ENCODE measurements around the gene RCBTB2. TPM values are rescaled to one million over a fixed set of nuclear protein-coding genes. Genes with fewer than 3 reads are reported as not detected.
A peak's percentile ranks its signal among the peaks of the same experiment; 100 is the strongest.
"Not testable (repeated sequence)": the region's sequence is repeated elsewhere in the genome, so short reads cannot be mapped to it uniquely, and the experiment has no call there.

RCBTB2 gene
- total RNA-seq, 4 donors from 2014 or later = 5.2 to 8.1 (median 6.1) TPM

DNA sequence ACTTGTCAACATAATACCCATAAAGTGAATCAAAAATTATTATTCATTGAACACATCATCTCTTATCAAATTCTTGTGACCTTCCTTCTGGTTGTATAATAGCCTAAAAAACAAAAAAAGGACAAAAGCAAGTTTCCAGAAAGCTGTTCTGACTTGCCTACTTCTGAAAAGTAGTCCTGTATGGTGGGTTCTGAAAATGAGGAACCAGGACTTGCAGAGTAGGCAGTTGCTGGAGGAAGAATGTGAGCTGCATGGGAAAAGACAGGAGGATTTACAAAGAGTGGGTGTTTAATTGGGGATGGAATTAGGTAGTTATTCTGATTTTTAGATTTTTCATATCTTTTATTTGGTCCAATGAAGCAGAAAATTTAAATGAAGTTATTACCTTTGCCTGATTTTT, 56.7 kb downstream of the RCBTB2 start:
- intact Hi-C loops (cut with DNase I; ENCODE audit: low total_unique reads) (no loop called here), in situ Hi-C loops (cut with MboI; ENCODE audit: low pct_ligation_motif_present in 1 of 4, low pct_unique_long_range_greater_than_20kb in 1 of 4, low sequenced_read_pairs in 3 of 4) (no loop called here)
- peaks cover 0 to 5% (median 0%) of the 10 kb centered on the region in 4 donors for H3K36me3 ChIP-seq
- no peaks in the 10 kb centered on the region for H3K9me3 ChIP-seq
- H3K27me3 ChIP-seq = no peaks in the 10 kb centered on the region
- H3K27ac ChIP-seq = peak overlapping the region in 1 of 4 donors; percentile 24
- no peak for TF ChIP-seq POLR2A (IDR thresholded peaks at IDR 0.05)
- TF ChIP-seq, protein P1, sequence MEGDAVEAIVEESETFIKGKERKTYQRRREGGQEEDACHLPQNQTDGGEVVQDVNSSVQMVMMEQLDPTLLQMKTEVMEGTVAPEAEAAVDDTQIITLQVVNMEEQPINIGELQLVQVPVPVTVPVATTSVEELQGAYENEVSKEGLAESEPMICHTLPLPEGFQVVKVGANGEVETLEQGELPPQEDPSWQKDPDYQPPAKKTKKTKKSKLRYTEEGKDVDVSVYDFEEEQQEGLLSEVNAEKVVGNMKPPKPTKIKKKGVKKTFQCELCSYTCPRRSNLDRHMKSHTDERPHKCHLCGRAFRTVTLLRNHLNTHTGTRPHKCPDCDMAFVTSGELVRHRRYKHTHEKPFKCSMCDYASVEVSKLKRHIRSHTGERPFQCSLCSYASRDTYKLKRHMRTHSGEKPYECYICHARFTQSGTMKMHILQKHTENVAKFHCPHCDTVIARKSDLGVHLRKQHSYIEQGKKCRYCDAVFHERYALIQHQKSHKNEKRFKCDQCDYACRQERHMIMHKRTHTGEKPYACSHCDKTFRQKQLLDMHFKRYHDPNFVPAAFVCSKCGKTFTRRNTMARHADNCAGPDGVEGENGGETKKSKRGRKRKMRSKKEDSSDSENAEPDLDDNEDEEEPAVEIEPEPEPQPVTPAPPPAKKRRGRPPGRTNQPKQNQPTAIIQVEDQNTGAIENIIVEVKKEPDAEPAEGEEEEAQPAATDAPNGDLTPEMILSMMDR (IDR thresholded peaks at IDR 0.05) = no peak
- TF ChIP-seq POLR2AphosphoS5 (IDR thresholded peaks at IDR 0.05) = no peak
- no peak for TF ChIP-seq EP300 (IDR thresholded peaks at IDR 0.05; ENCODE audit: low read depth)
- no peak for DNase-seq
- H3K4me1 ChIP-seq = no peaks in the 10 kb centered on the region
- no peak overlapping the region for H3K4me3 ChIP-seq

DNA sequence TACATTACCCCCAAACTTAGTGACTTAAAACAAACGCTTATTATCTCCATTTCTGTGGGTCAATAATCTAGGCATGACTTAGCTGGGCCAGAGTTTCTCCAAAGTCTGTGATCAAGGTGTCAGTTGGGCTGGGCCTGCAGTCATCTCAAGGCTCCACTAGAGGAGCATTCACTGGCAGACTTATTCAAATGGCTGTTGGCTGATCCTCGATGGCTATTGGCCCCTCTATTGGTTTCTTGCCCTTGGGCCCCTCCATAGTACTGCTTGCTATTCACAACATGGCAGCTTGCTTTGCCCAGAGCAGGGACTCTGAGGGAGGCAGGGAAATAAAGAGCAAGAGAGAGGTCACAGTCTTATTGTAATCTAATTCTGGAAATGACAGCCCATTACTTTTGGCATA, 57.6 kb downstream of the RCBTB2 start:
- Histone ChIP-seq H3K9me3 (no peaks in the 10 kb centered on the region), H3K27ac (no peak overlapping the region), H3K36me3 (peaks cover 0 to 2% (median 0%) of the 10 kb centered on the region in 4 donors), H3K27me3 (no peaks in the 10 kb centered on the region), H3K4me1 (no peaks in the 10 kb centered on the region), H3K4me3 (no peak overlapping the region)
- no peak for DNase-seq
- intact Hi-C loops (cut with DNase I; ENCODE audit: low total_unique reads) = no loop called here
- 89% methylated on average over 1 to 2 of the region's 2 CpGs for WGBS, 2 donors (ENCODE audit: low coverage in 1 of 2)
- TF ChIP-seq EP300 (IDR thresholded peaks at IDR 0.05; ENCODE audit: low read depth) = no peak
- in situ Hi-C loops (cut with MboI; ENCODE audit: low pct_ligation_motif_present in 1 of 4, low pct_unique_long_range_greater_than_20kb in 1 of 4, low sequenced_read_pairs in 3 of 4) = no loop called here

DNA sequence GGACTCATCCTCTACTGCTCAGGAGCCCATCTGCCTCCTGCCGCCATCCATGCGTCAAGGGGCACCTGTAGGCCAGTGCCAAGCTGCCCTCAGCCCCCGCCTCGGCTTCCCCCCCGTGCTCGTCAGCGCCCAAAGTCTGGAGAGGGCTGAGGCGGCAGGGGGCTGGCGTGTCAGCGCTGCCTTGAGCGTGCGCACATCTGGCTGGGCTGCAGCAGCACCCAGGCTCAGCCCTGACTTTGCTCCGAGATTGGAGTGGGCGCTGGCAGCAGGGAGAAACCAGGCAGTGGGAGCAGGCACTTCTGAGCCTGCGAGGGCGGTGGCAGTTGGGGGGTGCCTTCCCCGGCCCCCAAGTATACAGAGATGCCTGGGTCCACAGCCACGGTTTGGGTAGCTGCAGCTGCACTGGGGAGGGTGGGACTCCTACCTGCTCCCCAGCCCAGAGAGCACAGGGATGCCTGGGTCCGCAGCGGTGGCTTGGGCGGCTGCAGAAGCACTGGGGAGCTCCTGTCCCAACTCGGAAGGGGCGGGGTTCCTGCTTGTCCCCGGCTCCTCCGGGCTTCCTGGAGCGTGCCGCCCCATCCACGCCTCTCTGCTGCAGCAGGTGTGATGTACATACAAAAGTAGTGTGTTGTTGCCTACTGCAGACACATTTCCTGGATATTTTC, 75.2 kb downstream of the RCBTB2 start:
- Histone ChIP-seq H3K4me1 (no peaks in the 10 kb centered on the region), H3K27me3 (no peaks in the 10 kb centered on the region), H3K36me3 (peaks cover 0 to 11% (median 2%) of the 10 kb centered on the region in 4 donors), H3K9me3 (no peaks in the 10 kb centered on the region), H3K4me3 (no peak overlapping the region), H3K27ac (no peak overlapping the region)
- in situ Hi-C loops (cut with MboI; ENCODE audit: low pct_ligation_motif_present in 1 of 4, low pct_unique_long_range_greater_than_20kb in 1 of 4, low sequenced_read_pairs in 3 of 4) (no loop called here), intact Hi-C loops (cut with DNase I; ENCODE audit: low total_unique reads) (no loop called here)
- TF ChIP-seq, protein P1 (IDR thresholded peaks at IDR 0.05) = no peak
- TF ChIP-seq POLR2AphosphoS5 (IDR thresholded peaks at IDR 0.05) (no peak), EP300 (IDR thresholded peaks at IDR 0.05; ENCODE audit: low read depth) (no peak), POLR2A (IDR thresholded peaks at IDR 0.05) (no peak)
- 95% methylated on average over 23 of the region's 28 CpGs; no CpG with 5 or more reads in 1 of the 2 donors for WGBS, 2 donors (ENCODE audit: low coverage in 1 of 2)
- DNase-seq = no peak

DNA sequence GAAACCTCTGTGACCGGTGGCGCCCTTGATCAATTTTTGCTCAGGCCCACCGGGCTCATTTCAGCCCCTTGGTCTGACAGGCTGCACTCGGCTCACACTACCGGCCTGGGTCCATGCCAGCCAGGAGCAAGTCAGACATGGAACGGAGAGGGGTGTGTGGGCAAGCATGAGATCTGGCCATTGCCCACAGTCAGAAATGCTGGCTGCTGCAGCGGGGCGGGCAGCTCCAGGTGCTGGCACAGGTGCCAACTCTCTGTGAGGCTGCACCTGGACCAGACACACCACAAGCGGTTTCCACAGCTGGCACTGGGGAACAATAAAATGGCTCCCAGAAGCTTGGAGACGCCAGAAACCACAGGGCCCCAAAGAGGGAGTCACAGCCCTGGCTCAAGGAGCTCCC, 76.3 kb downstream of the RCBTB2 start:
- peaks cover 0 to 11% (median 2%) of the 10 kb centered on the region in 4 donors for H3K36me3 ChIP-seq
- no peaks in the 10 kb centered on the region for H3K9me3 ChIP-seq
- H3K4me1 ChIP-seq = no peaks in the 10 kb centered on the region
- H3K27me3 ChIP-seq = no peaks in the 10 kb centered on the region
- TF ChIP-seq POLR2A (IDR thresholded peaks at IDR 0.05) (no peak), EP300 (IDR thresholded peaks at IDR 0.05; ENCODE audit: low read depth) (no peak), POLR2AphosphoS5 (IDR thresholded peaks at IDR 0.05) (no peak)
- TF ChIP-seq, protein P1 (IDR thresholded peaks at IDR 0.05) = no peak
- H3K4me3 ChIP-seq = no peak overlapping the region
- in situ Hi-C loops (cut with MboI; ENCODE audit: low pct_ligation_motif_present in 1 of 4, low pct_unique_long_range_greater_than_20kb in 1 of 4, low sequenced_read_pairs in 3 of 4) (no loop called here), intact Hi-C loops (cut with DNase I; ENCODE audit: low total_unique reads) (no loop called here)
- WGBS, 2 donors (ENCODE audit: low coverage in 1 of 2) = 97% methylated on average over 10 of the region's 10 CpGs; no CpG with 5 or more reads in 1 of the 2 donors
- DNase-seq = no peak
- no peak overlapping the region for H3K27ac ChIP-seq

DNA sequence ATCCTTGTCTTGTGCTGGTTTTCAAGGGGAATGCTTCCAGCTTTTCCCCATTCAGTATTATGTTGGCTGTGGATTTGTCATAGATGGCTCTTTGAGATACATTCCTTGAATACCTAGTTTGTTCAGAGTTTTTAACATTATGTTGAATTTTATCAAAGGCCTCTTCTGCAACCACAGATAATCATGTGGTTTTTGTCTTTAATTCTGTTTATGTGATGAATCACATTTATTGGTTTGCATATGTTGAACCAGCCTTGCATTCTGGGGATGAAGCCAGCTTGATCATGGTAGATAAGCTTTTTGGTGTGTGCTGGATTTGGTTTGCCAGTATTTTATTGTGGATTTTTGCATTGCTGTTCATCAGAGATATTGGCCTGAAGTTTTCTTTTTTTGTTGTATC, 81.7 kb downstream of the RCBTB2 start:
- H3K27me3 ChIP-seq; in situ Hi-C loops (cut with MboI; ENCODE audit: low pct_ligation_motif_present in 1 of 4, low pct_unique_long_range_greater_than_20kb in 1 of 4, low sequenced_read_pairs in 3 of 4); H3K4me3 ChIP-seq; H3K27ac ChIP-seq; H3K36me3 ChIP-seq; H3K9me3 ChIP-seq; DNase-seq; intact Hi-C loops (cut with DNase I; ENCODE audit: low total_unique reads): not testable (repeated sequence)
- H3K4me1 ChIP-seq = peaks cover 0 to 14% (median 0%) of the 10 kb centered on the region in 4 donors
